ENCODE data around the gene CFDP1.

The CFDP1 gene

GRCh38 chr16:75374388-75374787 lies 58.9 kb downstream of the CFDP1 start:
- ChIA-PET POLR2A (no interaction called here), CTCF (interaction anchor here (1.0 kb wide), 1 partner anchor 141 kb away, joined by 7 read pairs; no protein-coding TSS in a partner anchor)
- TF ChIP-seq ZBTB49 (tag by site-specific recombination; IDR thresholded peaks at IDR 0.05; ENCODE audit: low read depth), result no peak
- TF ChIP-seq ZXDB (tag by site-specific recombination; IDR thresholded peaks at IDR 0.05), result no peak
- no peak for TF ChIP-seq ZBTB11 (tag by site-specific recombination; conservative IDR thresholded peaks at IDR 0.05; ENCODE audit: low read depth)
- no peak for TF ChIP-seq ZNF473 (tag by site-specific recombination; IDR thresholded peaks at IDR 0.05)
- TF ChIP-seq ZNF121 (tag by site-specific recombination; IDR thresholded peaks at IDR 0.05), result peak; percentile 43; the same call in 1 of the 2 replicates
- Histone ChIP-seq H3K36me3 (ENCODE audit: control insufficient read depth in 2 of 2, insufficient read depth in 1 of 2, low read length in 2 of 2) (no peaks in the 10 kb centered on the region; a peak in 1 of 3 replicates), H3K9me3 (ENCODE audit: control insufficient read depth, insufficient read depth, low read depth, low read length) (no peaks in the 10 kb centered on the region), H3K4me1 (ENCODE audit: control insufficient read depth, insufficient read depth, low read length) (no peaks in the 10 kb centered on the region), H3K27ac (ENCODE audit: extremely low read depth, low read depth, low read length) (no peak overlapping the region), H3K4me3 (ENCODE audit: low read depth, low read length) (no peak overlapping the region)

GRCh38 chr16:75372236-75372856 lies 61.0 kb downstream of the CFDP1 start:
- CTCF ChIA-PET, result interaction anchor here (0.8 to 1.7 kb wide), 3 partner anchors 8 to 173 kb away, joined by 3 to 4 read pairs (median 3); no protein-coding TSS in a partner anchor
- Histone ChIP-seq H3K27ac (ENCODE audit: extremely low read depth, low read depth, low read length) (no peak overlapping the region), H3K4me1 (ENCODE audit: control insufficient read depth, insufficient read depth, low read length) (no peaks in the 10 kb centered on the region), H3K36me3 (ENCODE audit: control insufficient read depth in 2 of 2, insufficient read depth in 1 of 2, low read length in 2 of 2) (no peaks in the 10 kb centered on the region; a peak in 1 of 3 replicates), H3K4me3 (ENCODE audit: low read depth, low read length) (no peak overlapping the region), H3K9me3 (ENCODE audit: control insufficient read depth, insufficient read depth, low read depth, low read length) (no peaks in the 10 kb centered on the region)
- TF ChIP-seq ZNF664 (tag by site-specific recombination; IDR thresholded peaks at IDR 0.05) (no peak), YY2 (tag by site-specific recombination; IDR thresholded peaks at IDR 0.05) (no peak), ZNF202 (tag by site-specific recombination; IDR thresholded peaks at IDR 0.05; ENCODE audit: borderline replicate concordance) (no peak), ZNF521 (tag by site-specific recombination; IDR thresholded peaks at IDR 0.05) (no peak), ZNF133 (tag by site-specific recombination; IDR thresholded peaks at IDR 0.05) (no peak), ZBTB20 (tag by site-specific recombination; IDR thresholded peaks at IDR 0.05) (no peak), ZNF335 (tag by site-specific recombination; conservative IDR thresholded peaks at IDR 0.05) (no peak), INSM2 (tag by site-specific recombination; IDR thresholded peaks at IDR 0.05) (no peak), ZNF488 (tag by site-specific recombination; IDR thresholded peaks at IDR 0.05) (no peak)
- POLR2A ChIA-PET, result interaction anchor here (0.9 kb wide), 1 partner anchor 16 kb away, joined by 5 read pairs; no protein-coding TSS in a partner anchor
